SK-N-SH (cell line): ENCODE data around the gene MKX. TPM values are rescaled to one million over a fixed set of nuclear protein-coding genes. Genes with fewer than 3 reads are reported as not detected.

ENCODE experiments used
- CTCF ChIA-PET: fragments of 300-600, 350-600 bp; formaldehyde crosslinking; extraction: SDS; loops from one replicate; lab custom pipeline; 2021; lab: Yijun Ruan, JAX
- POLR2A ChIA-PET: fragments of 350-600 bp; sonication (Branson Sonifier 250); formaldehyde crosslinking; extraction: SDS; loops from one replicate; lab custom pipeline; 2020; ENCODE audit warnings: antibody characterized with exemption, inconsistent platforms; lab: Yijun Ruan, JAX
- DNase-seq: peaks from one replicate; pipeline ENCODE4 v3.0.0; 2012
- H2AFZ ChIP-seq: fragments of 200-600 bp; sonication (generic); 2 replicates; pipeline ENCODE4 v1.8.1; 2016; ENCODE audit warnings: antibody characterized with exemption, mild to moderate bottlenecking, low read depth
- H3F3A ChIP-seq: fragments of 200-600 bp; sonication (generic); replicated peaks from 2 replicates; pipeline ENCODE3; 2016; ENCODE audit warnings: antibody characterized with exemption, mild to moderate bottlenecking; ENCODE audit not compliant: insufficient read depth
- H3K27ac ChIP-seq, 2 experiments: fragments of 200-500 bp in 1 of 2; fragments of 200-600 bp in 1 of 2; sonication (Bioruptor generic) in 1 of 2; sonication (generic), shearing (Covaris generic) in 1 of 2; 2 replicates each; pipeline versions ENCODE4 v1.5.1 to v1.6.1; 2014 to 2016; ENCODE audit warnings: low read depth in 2 of 2, inconsistent platforms in 1 of 2, low read length in 1 of 2, mild to moderate bottlenecking in 1 of 2, mixed read lengths in 1 of 2
- H3K27me3 ChIP-seq: fragments of 200-600 bp; sonication (generic), shearing (Covaris generic); 2 replicates; pipeline ENCODE4 v1.6.1; 2016; ENCODE audit warnings: mixed run types; ENCODE audit not compliant: insufficient read depth
- H3K36me3 ChIP-seq, 2 experiments: fragments of 200-500 bp in 1 of 2; fragments of 200-600 bp in 1 of 2; sonication (Bioruptor generic) in 1 of 2; sonication (generic) in 1 of 2; replicated peaks in 1 of 2; 2 replicates each; pipeline versions ENCODE3 to v1.5.1; 2014 to 2016; ENCODE audit warnings: low read length in 1 of 2, mild to moderate bottlenecking in 1 of 2; ENCODE audit not compliant: insufficient read depth in 2 of 2, control insufficient read depth in 1 of 2
- H3K4me1 ChIP-seq, 2 experiments: fragments of 200-500 bp in 1 of 2; fragments of 200-600 bp in 1 of 2; sonication (Bioruptor generic) in 1 of 2; sonication (generic), shearing (Covaris generic) in 1 of 2; 2 replicates each; pipeline versions ENCODE4 v1.5.1 to v1.6.1; 2014 to 2016; ENCODE audit warnings: low read depth in 1 of 2, low read length in 1 of 2, mixed run types in 1 of 2; ENCODE audit not compliant: insufficient read depth in 2 of 2, control insufficient read depth in 1 of 2
- H3K4me2 ChIP-seq: fragments of 200-600 bp; sonication (generic), shearing (Covaris generic); 2 replicates; pipeline ENCODE4 v1.6.1; 2017; ENCODE audit warnings: mixed run types
- H3K4me3 ChIP-seq, 2 experiments: fragments of 200-500 bp in 1 of 2; fragments of 200-600 bp in 1 of 2; sonication (Bioruptor generic) in 1 of 2; sonication (generic), shearing (Covaris generic) in 1 of 2; 2 replicates each; pipeline versions ENCODE4 v1.5.1 to v1.8.1; 2014 to 2016; ENCODE audit warnings: low read depth in 2 of 2, inconsistent platforms in 1 of 2, low read length in 1 of 2, mild to moderate bottlenecking in 1 of 2, mixed read lengths in 1 of 2, moderate library complexity in 1 of 2
- H3K79me2 ChIP-seq: fragments of 200-600 bp; sonication (generic); 2 replicates; pipeline ENCODE4 v1.8.1; 2017; ENCODE audit warnings: mild to moderate bottlenecking; ENCODE audit not compliant: insufficient read depth
- H3K9ac ChIP-seq: fragments of 200-600 bp; sonication (generic); 2 replicates; pipeline ENCODE4 v1.6.1; 2017; ENCODE audit warnings: mixed run types
- H3K9me2 ChIP-seq: fragments of 200-600 bp; sonication (generic); 2 replicates; pipeline ENCODE4 v1.6.1; 2017; ENCODE audit warnings: mixed run types
- H3K9me3 ChIP-seq: fragments of 200-600 bp; sonication (generic); 2 replicates; pipeline ENCODE4 v1.6.1; 2017; ENCODE audit warnings: mixed run types, mild to moderate bottlenecking, moderate library complexity
- H4K20me1 ChIP-seq: fragments of 200-600 bp; sonication (generic); 2 replicates; pipeline ENCODE4 v1.6.1; 2017; ENCODE audit warnings: mild to moderate bottlenecking, mixed run types; ENCODE audit not compliant: insufficient read depth
- ELF1 ChIP-seq: IDR thresholded peaks from 2 replicates; pipeline ENCODE4 v1.4.0; 2012
- FOSL2 ChIP-seq: IDR thresholded peaks from 2 replicates; pipeline ENCODE4 v1.4.0; 2012; ENCODE audit warnings: low read depth, mild to moderate bottlenecking, moderate library complexity, borderline replicate concordance
- JUND ChIP-seq: IDR thresholded peaks from 2 replicates; pipeline ENCODE4 v1.4.0; 2012
- MEF2A ChIP-seq: IDR thresholded peaks from 2 replicates; pipeline ENCODE4 v1.4.0; 2012; ENCODE audit warnings: low read depth, borderline replicate concordance
- MXI1 ChIP-seq: IDR thresholded peaks from 2 replicates; pipeline ENCODE4 v1.6.1; 2012; ENCODE audit warnings: mild to moderate bottlenecking, low read depth, low read length, improper control_type of control experiment
- NFIC ChIP-seq: IDR thresholded peaks from 2 replicates; pipeline ENCODE4 v1.4.0; 2012; ENCODE audit warnings: borderline replicate concordance
- NRF1 ChIP-seq: IDR thresholded peaks from 2 replicates; pipeline ENCODE4 v1.6.1; 2012; ENCODE audit warnings: low read depth, mild to moderate bottlenecking, low read length
- POLR2AphosphoS5 ChIP-seq: IDR thresholded peaks from 2 replicates; pipeline ENCODE4 v1.6.1; 2012; ENCODE audit warnings: low read depth, low read length
- RCOR1 ChIP-seq: fragments of 150-350 bp; IDR thresholded peaks from 2 replicates; pipeline ENCODE4 v1.6.1; 2017; ENCODE audit warnings: antibody characterized with exemption, low read length
- RFX5 ChIP-seq: IDR thresholded peaks from 2 replicates; pipeline ENCODE4 v1.6.1; 2012; ENCODE audit warnings: mild to moderate bottlenecking, improper control_type of control experiment, low read length
- SMC3 ChIP-seq: IDR thresholded peaks from 2 replicates; pipeline ENCODE4 v1.6.1; 2012; ENCODE audit warnings: low read depth, low read length, improper control_type of control experiment
- TCF12 ChIP-seq: IDR thresholded peaks from 2 replicates; pipeline ENCODE4 v1.4.0; 2012
- TEAD4 ChIP-seq: IDR thresholded peaks from 2 replicates; pipeline ENCODE4 v1.4.0; 2012; ENCODE audit warnings: mild to moderate bottlenecking, borderline replicate concordance; ENCODE audit not compliant: insufficient read depth
- YY1 ChIP-seq: IDR thresholded peaks from 2 replicates; pipeline ENCODE4 v1.4.0; 2012; ENCODE audit warnings: low read depth, mild to moderate bottlenecking
- WGBS: methylation state at CpG from one replicate; pipeline ENCODE4 v1.1.6; 2017; ENCODE audit warnings: low lambda C conversion rate; 5-methylcytosine and 5-hydroxymethylcytosine counted together
- polyA plus RNA-seq, 3 experiments: library from polyadenylated mRNA; depleted of rRNA; stranded (reverse); fragments of >200 nt; gene quantifications; 2 replicates each; pipeline ENCODE4 v1.2.3, GENCODE V29; 2012
- TF ChIP-seq, protein P1 (sequence below): IDR thresholded peaks from 2 replicates; pipeline ENCODE4 v1.4.0; 2012; ENCODE audit warnings: low read depth, borderline replicate concordance
- TF ChIP-seq, protein P2 (sequence below): fragments of 150-350 bp; IDR thresholded peaks from 2 replicates; pipeline ENCODE4 v1.6.1; 2017; ENCODE audit warnings: antibody characterized with exemption, low read length, low read depth, borderline replicate concordance
- TF ChIP-seq, protein P3 (sequence below): fragments of 150-350 bp; IDR thresholded peaks from 2 replicates; pipeline ENCODE4 v1.6.1; 2016; ENCODE audit warnings: mild to moderate bottlenecking, low read depth, low read length

MKX gene
- polyA plus RNA-seq, 1 of the 3 experiments (the other 2 are of a cell fraction) = not detected

DNA sequence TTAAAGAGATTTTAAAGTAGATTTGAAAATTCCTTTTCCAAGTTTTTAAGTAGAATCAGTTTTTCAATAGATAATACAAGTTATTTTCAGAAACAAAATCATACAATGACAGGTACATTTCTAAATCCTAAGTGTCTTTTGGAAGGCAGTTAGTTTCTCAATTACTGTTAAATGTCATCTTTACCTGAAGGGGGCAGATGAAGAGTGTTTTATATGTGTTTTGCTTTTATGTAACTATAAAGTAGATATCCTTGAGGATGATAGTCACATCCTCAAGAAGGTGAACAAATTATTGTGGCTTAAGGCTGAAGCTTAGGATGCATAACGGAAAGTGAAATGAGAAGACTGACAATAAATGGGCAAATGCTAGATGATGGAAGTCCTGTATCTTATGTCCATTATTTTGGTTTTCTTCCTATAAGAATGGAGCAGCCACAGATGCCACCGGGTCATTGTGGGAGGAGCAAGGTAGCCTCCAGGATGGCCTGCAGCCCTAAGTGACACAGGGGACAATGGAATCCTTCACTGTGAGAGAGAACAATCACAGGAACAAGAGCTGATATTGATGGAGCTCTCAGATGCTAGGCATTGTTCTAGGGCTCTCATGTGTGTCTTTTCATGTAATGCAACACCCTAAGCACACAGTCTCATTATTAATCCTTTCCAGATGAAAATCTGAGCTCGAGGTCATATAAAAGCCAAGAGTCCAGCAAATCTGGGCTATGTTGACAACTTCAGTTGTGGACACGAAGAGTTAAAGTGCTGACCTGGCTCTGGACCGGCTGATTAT is 14.1 kb upstream of the MKX start:
- Histone ChIP-seq H3K4me2 (no peak overlapping the region), H3F3A (no peaks in the 10 kb centered on the region), H3K9me3 (no peaks in the 10 kb centered on the region), H3K27me3 (no peaks in the 10 kb centered on the region; the same call in 1 of the 2 replicates), H2AFZ (no peak overlapping the region), H3K9ac (no peak overlapping the region), H3K36me3 (no peaks in the 10 kb centered on the region), H3K27ac (no peak overlapping the region), H3K9me2 (no peaks in the 10 kb centered on the region), H3K4me3 (no peak overlapping the region), H3K4me1 (no peaks in the 10 kb centered on the region), H4K20me1 (no peaks in the 10 kb centered on the region), H3K79me2 (no peaks in the 10 kb centered on the region)
- POLR2A ChIA-PET = no interaction called here
- CTCF ChIA-PET = no interaction called here
- 6% methylated on average over 5 of the region's 5 CpGs for WGBS
- DNase-seq = no peak
- TF ChIP-seq RCOR1 (no peak), YY1 (no peak), NFIC (no peak), MEF2A (no peak), POLR2AphosphoS5 (no peak), ELF1 (no peak), JUND (no peak), FOSL2 (no peak), SMC3 (no peak), TEAD4 (no peak), TCF12 (no peak), RFX5 (no peak), NRF1 (no peak), MXI1 (no peak)
- TF ChIP-seq, protein P1, sequence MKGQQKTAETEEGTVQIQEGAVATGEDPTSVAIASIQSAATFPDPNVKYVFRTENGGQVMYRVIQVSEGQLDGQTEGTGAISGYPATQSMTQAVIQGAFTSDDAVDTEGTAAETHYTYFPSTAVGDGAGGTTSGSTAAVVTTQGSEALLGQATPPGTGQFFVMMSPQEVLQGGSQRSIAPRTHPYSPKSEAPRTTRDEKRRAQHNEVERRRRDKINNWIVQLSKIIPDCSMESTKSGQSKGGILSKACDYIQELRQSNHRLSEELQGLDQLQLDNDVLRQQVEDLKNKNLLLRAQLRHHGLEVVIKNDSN = no peak
- TF ChIP-seq, protein P2, sequence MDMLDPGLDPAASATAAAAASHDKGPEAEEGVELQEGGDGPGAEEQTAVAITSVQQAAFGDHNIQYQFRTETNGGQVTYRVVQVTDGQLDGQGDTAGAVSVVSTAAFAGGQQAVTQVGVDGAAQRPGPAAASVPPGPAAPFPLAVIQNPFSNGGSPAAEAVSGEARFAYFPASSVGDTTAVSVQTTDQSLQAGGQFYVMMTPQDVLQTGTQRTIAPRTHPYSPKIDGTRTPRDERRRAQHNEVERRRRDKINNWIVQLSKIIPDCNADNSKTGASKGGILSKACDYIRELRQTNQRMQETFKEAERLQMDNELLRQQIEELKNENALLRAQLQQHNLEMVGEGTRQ = no peak
- TF ChIP-seq, protein P3, sequence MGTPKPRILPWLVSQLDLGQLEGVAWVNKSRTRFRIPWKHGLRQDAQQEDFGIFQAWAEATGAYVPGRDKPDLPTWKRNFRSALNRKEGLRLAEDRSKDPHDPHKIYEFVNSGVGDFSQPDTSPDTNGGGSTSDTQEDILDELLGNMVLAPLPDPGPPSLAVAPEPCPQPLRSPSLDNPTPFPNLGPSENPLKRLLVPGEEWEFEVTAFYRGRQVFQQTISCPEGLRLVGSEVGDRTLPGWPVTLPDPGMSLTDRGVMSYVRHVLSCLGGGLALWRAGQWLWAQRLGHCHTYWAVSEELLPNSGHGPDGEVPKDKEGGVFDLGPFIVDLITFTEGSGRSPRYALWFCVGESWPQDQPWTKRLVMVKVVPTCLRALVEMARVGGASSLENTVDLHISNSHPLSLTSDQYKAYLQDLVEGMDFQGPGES = no peak
